HepG2 (cell line): ENCODE results near the gene RAET1E. TPM values are rescaled to one million over a fixed set of nuclear protein-coding genes. Genes with fewer than 3 reads are reported as not detected.

Experiments used
- ATF7-NPFF ChIP-seq: sonication (generic); formaldehyde crosslinking; IDR thresholded peaks from 2 replicates; pipeline ENCODE4 v1.8.1; 2023; ENCODE audit warnings: mild to moderate bottlenecking, low read depth, missing genetic modification reagents, moderate library complexity
- CCAR2 ChIP-seq: fragments of 200-400 bp; formaldehyde crosslinking; optimal IDR thresholded peaks from 2 replicates; pipeline ENCODE3; 2018; ENCODE audit warnings: low read depth, mild to moderate bottlenecking, low read length, moderate library complexity
- GPBP1L1 ChIP-seq: sonication (generic); formaldehyde crosslinking; IDR thresholded peaks from 2 replicates; pipeline ENCODE4 v1.5.0; 2020; ENCODE audit warnings: mild to moderate bottlenecking, missing genetic modification reagents
- IKZF4 ChIP-seq: sonication (generic); formaldehyde crosslinking; IDR thresholded peaks from 2 replicates; pipeline ENCODE4 v1.5.1; 2020; ENCODE audit warnings: borderline replicate concordance, mild to moderate bottlenecking, low read depth, missing genetic modification reagents; ENCODE audit errors: not compliant biosample characterization
- KAT8 ChIP-seq: IDR thresholded peaks from 2 replicates; pipeline ENCODE4 v1.6.1; 2016; ENCODE audit warnings: missing genetic modification reagents, missing compliant biosample characterization
- MTA1 ChIP-seq: sonication (generic); formaldehyde crosslinking; IDR thresholded peaks from 2 replicates; pipeline ENCODE4 v1.4.0; 2020; ENCODE audit warnings: missing genetic modification reagents, mild to moderate bottlenecking, borderline replicate concordance
- POLR2A ChIP-seq, 2 experiments: IDR thresholded peaks; 2 replicates each; pipeline ENCODE4 v1.6.1; 2011; ENCODE audit warnings: low read depth in 2 of 2, low read length in 2 of 2, mild to moderate bottlenecking in 1 of 2, moderate library complexity in 1 of 2; ENCODE audit not compliant: insufficient read depth in 1 of 2
- SIX1 ChIP-seq: sonication (generic); formaldehyde crosslinking; IDR thresholded peaks from 2 replicates; pipeline ENCODE4 v1.4.0; 2020; ENCODE audit warnings: missing genetic modification reagents, borderline replicate concordance
- ZFP91 ChIP-seq: sonication (generic); formaldehyde crosslinking; IDR thresholded peaks from 2 replicates; pipeline ENCODE4 v1.9.0; 2022; ENCODE audit warnings: missing genetic modification reagents, mild to moderate bottlenecking, borderline replicate concordance
- ZNF160 ChIP-seq: sonication (generic); formaldehyde crosslinking; IDR thresholded peaks from 2 replicates; pipeline ENCODE4 v1.8.0; 2022; ENCODE audit warnings: mild to moderate bottlenecking, inconsistent platforms, missing genetic modification reagents
- ZNF383 ChIP-seq: sonication (generic); formaldehyde crosslinking; IDR thresholded peaks from 2 replicates; pipeline ENCODE4 v1.4.0; 2020; ENCODE audit warnings: missing genetic modification reagents, mild to moderate bottlenecking, borderline replicate concordance
- ZNF776 ChIP-seq: sonication (generic); formaldehyde crosslinking; IDR thresholded peaks from 2 replicates; pipeline ENCODE4 v1.4.0; 2020; ENCODE audit warnings: mild to moderate bottlenecking, missing genetic modification reagents
- ZSCAN25 ChIP-seq: sonication (generic); formaldehyde crosslinking; IDR thresholded peaks from 2 replicates; pipeline ENCODE4 v1.8.0; 2022; ENCODE audit warnings: mild to moderate bottlenecking, missing genetic modification reagents
- polyA plus RNA-seq, 8 experiments: library from polyadenylated mRNA; depleted of rRNA in 3 of 8; stranded (reverse) in 7 of 8; unstranded in 1 of 8; fragments of >200 nt; fragmentation: Illumina TruSeq in 4 of 8; extraction: Trizol in 4 of 8; gene quantifications; 2 replicates each; pipeline versions ENCODE4 v1.2.1 to v1.2.3, GENCODE V29; 2011 to 2016; ENCODE audit warnings: low read depth in 4 of 8, missing spikeins in 1 of 8, mixed read lengths in 1 of 8; ENCODE audit not compliant: insufficient read depth in 1 of 8
- total RNA-seq, 5 experiments: library from RNA; depleted of rRNA; stranded (reverse); fragments of >200 nt; fragmentation: Illumina TruSeq; extraction: Trizol; gene quantifications; 2 replicates each; pipeline ENCODE4 v1.2.3, GENCODE V29; 2016; ENCODE audit warnings: low read depth in 1 of 5
- TF ChIP-seq, protein P1 (sequence below): sonication (generic); formaldehyde crosslinking; IDR thresholded peaks from 2 replicates; pipeline ENCODE4 v1.8.0; 2022; ENCODE audit warnings: missing genetic modification reagents, mild to moderate bottlenecking, borderline replicate concordance
- TF ChIP-seq, protein P2 (sequence below): sonication (generic); formaldehyde crosslinking; IDR thresholded peaks from 2 replicates; pipeline ENCODE4 v1.9.0; 2021; ENCODE audit warnings: missing genetic modification reagents, mild to moderate bottlenecking, borderline replicate concordance
- TF ChIP-seq, protein P3 (sequence below): IDR thresholded peaks from 2 replicates; pipeline ENCODE4 v1.6.1; 2016; ENCODE audit warnings: low read depth

RAET1E gene
- total and polyA plus RNA-seq, 2 of the 13 experiments (the other 11 are each of a cell fraction or from before 2014, with no cell fraction given), result not detected

DNA sequence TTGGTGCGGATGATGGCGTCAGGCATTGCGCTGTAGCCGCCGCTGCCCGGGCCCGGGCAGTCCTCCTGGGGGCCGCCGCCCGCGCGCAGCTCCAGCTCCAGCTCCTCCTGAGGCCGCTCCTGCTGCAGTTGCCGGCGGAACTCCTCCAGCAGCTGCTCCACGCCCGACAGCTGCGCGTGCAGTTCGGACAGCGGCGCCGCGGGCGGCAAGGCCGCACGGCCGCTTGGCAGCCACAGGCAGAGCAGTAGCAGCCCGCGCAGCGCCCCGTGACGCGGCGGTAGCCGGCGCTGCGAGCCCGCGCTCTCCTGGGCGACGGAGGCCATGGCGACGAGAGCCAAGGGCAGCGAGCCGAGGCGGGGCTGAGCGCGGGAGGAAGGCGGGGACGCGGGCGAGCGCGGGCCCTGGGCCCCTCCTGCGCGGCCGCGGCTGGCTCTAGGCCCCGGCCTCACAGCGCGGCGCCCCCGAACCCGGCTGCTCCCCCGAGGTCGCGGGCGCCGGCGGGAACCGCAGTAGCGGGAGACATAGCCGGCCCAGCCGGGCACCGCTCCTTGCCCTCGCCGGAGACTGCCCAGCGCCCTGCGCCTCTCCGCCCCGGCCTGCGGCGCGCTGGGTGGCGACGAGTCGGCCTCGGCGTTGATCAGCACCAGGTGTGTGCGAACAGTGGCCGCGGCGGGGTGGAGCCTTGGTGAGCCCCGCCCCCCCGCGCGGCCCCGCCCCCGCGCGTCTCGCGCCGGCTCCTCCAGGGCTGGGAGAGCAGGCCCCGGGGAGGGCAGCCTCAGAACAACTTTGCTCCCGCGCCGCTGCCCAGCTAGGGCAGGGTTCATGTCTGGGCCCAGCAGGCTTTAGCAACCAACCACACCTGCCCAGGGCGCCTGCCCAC, 34.0 kb downstream of the RAET1E start, which contains the start of gene LRP11 (continued):
- TF ChIP-seq ATF7-NPFF (CRISPR knock-in tag), result no peak
- TF ChIP-seq CCAR2, result no peak
- TF ChIP-seq ZFP91, result peak; percentile 64
- peak; percentile 46; the same call in 1 of the 2 replicates for TF ChIP-seq ZNF776 (CRISPR knock-in tag)
- TF ChIP-seq, protein P1, sequence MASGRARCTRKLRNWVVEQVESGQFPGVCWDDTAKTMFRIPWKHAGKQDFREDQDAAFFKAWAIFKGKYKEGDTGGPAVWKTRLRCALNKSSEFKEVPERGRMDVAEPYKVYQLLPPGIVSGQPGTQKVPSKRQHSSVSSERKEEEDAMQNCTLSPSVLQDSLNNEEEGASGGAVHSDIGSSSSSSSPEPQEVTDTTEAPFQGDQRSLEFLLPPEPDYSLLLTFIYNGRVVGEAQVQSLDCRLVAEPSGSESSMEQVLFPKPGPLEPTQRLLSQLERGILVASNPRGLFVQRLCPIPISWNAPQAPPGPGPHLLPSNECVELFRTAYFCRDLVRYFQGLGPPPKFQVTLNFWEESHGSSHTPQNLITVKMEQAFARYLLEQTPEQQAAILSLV (CRISPR knock-in tag), result peak; percentile 80; the same call in 1 of the 2 replicates
- TF ChIP-seq ZNF383 (CRISPR knock-in tag), result no peak
- peak; percentile 47; the same call in 1 of the 2 replicates for TF ChIP-seq MTA1 (CRISPR knock-in tag)
- TF ChIP-seq, protein P2, sequence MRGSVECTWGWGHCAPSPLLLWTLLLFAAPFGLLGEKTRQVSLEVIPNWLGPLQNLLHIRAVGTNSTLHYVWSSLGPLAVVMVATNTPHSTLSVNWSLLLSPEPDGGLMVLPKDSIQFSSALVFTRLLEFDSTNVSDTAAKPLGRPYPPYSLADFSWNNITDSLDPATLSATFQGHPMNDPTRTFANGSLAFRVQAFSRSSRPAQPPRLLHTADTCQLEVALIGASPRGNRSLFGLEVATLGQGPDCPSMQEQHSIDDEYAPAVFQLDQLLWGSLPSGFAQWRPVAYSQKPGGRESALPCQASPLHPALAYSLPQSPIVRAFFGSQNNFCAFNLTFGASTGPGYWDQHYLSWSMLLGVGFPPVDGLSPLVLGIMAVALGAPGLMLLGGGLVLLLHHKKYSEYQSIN, result 0 out of 2 replicates have a peak, but pooled peaks have one; percentile 20
- no peak for TF ChIP-seq GPBP1L1
- TF ChIP-seq IKZF4 (CRISPR knock-in tag), result peak; percentile 94
- TF ChIP-seq, protein P3, sequence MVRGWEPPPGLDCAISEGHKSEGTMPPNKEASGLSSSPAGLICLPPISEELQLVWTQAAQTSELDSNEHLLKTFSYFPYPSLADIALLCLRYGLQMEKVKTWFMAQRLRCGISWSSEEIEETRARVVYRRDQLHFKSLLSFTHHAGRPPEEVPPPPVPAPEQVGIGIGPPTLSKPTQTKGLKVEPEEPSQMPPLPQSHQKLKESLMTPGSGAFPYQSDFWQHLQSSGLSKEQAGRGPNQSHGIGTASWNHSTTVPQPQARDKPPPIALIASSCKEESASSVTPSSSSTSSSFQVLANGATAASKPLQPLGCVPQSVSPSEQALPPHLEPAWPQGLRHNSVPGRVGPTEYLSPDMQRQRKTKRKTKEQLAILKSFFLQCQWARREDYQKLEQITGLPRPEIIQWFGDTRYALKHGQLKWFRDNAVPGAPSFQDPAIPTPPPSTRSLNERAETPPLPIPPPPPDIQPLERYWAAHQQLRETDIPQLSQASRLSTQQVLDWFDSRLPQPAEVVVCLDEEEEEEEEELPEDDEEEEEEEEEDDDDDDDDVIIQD (CRISPR knock-in tag), result no peak; the same call in 1 of the 2 replicates
- TF ChIP-seq POLR2A (IDR thresholded peaks at IDR 0.05; ENCODE audit: insufficient read depth in 1 of 2, low read depth in 2 of 2, low read length in 2 of 2), result peak in 1 of 2 experiments; percentile 88; a peak in 2 of 4 replicates
- peak; percentile 73; the same call in 1 of the 2 replicates for TF ChIP-seq ZNF160 (CRISPR knock-in tag)
- TF ChIP-seq KAT8, result peak; percentile 49; the same call in 1 of the 2 replicates
- TF ChIP-seq ZSCAN25 (CRISPR knock-in tag), result no peak; the same call in 1 of the 2 replicates
- no peak for TF ChIP-seq SIX1 (CRISPR knock-in tag)
